ENCODE measurements around the gene DGCR6L. TPM values are rescaled to one million over a fixed set of nuclear protein-coding genes. Genes with fewer than 3 reads are reported as not detected.
"Not testable (repeated sequence)": the region's sequence is repeated elsewhere in the genome, so short reads cannot be mapped to it uniquely, and the experiment has no call there.

DGCR6L gene
- total and polyA plus RNA-seq, 2 of the 4 experiments (the other 2 are of a cell fraction) = 65.4 to 80.4 TPM

GRCh38 chr22:20267441-20268278 is 52.2 kb downstream of the DGCR6L start (continued):
- no peak for TF ChIP-seq MAFK (IDR thresholded peaks at IDR 0.05; ENCODE audit: low read depth, low read length)

GRCh38 chr22:20266667-20267440 is 53.0 kb downstream of the DGCR6L start:
- Histone ChIP-seq H2AFZ (replicated peaks; ENCODE audit: low read length, poor library complexity) (peak overlapping the region; percentile 51), H3K27me3 (ENCODE audit: control insufficient read depth, insufficient read depth, low read length) (peaks cover 27% of the 10 kb centered on the region)
- dilution Hi-C loops (cut with HindIII; ENCODE audit: low sequenced_read_pairs, unreplicated experiment); H3K9me3 ChIP-seq (ENCODE audit: control insufficient read depth, insufficient read depth, low read length); H3K4me1 ChIP-seq (ENCODE audit: control insufficient read depth, insufficient read depth, low read length); H3K27ac ChIP-seq (ENCODE audit: insufficient read depth, low read length); H3K23ac ChIP-seq (ENCODE audit: low read depth, low read length); H3K36me3 ChIP-seq (ENCODE audit: control insufficient read depth, insufficient read depth, low read length); H3K9ac ChIP-seq (ENCODE audit: low read depth, low read length); in situ Hi-C loops (cut with MboI; ENCODE audit: low sequenced_read_pairs); H3K4ac ChIP-seq (ENCODE audit: low read depth, low read length); ATAC-seq (ENCODE audit: low read depth); H3K79me1 ChIP-seq (ENCODE audit: low read depth in 1 of 2, low read length in 2 of 2); CTCF ChIA-PET; H2BK120ac ChIP-seq (ENCODE audit: low read depth, low read length); BruUV-seq (replicated peaks); H4K20me1 ChIP-seq (ENCODE audit: insufficient read depth, low read length); H4K91ac ChIP-seq (ENCODE audit: insufficient read depth, low read depth, low read length); POLR2A ChIA-PET (ENCODE audit: unreplicated experiment); H3K56ac ChIP-seq (ENCODE audit: extremely low read depth, insufficient read depth, low read length); H2BK20ac ChIP-seq (ENCODE audit: low read depth, low read length); H2BK15ac ChIP-seq (ENCODE audit: low read depth, low read length); H2AK9ac ChIP-seq (replicated peaks; ENCODE audit: low read depth, low read length, poor library complexity); H3K9me1 ChIP-seq (ENCODE audit: insufficient read depth, low read length); H4K5ac ChIP-seq (ENCODE audit: low read depth, low read length); H3K4me2 ChIP-seq (ENCODE audit: low read depth, low read length); DNase-seq; H3K14ac ChIP-seq (replicated peaks; ENCODE audit: low read depth, low read length); H3K18ac ChIP-seq (ENCODE audit: low read depth, low read length); H4K8ac ChIP-seq (ENCODE audit: low read depth in 2 of 2, low read length in 2 of 2); H3K4me3 ChIP-seq (ENCODE audit: insufficient read depth, low read depth, low read length); H2BK5ac ChIP-seq (ENCODE audit: low read depth, low read length, poor library complexity, severe bottlenecking); H2AK5ac ChIP-seq (ENCODE audit: low read depth, low read length): not testable (repeated sequence)
- peak; percentile 23; the same call in 1 of the 2 replicates for TF ChIP-seq CEBPB (IDR thresholded peaks at IDR 0.05; ENCODE audit: low read depth, low read length)
- intact Hi-C loops (cut with micrococcal nuclease) = loop anchor here (5.0 kb wide), 1 partner anchor 90 kb away; no protein-coding TSS in a partner anchor
- WGBS, 2 experiments (ENCODE audit: extremely low coverage in 2 of 2, insufficient read length in 1 of 2) = no CpG with 5 or more reads among the region's 33 CpGs

- H3K14ac ChIP-seq (replicated peaks; ENCODE audit: low read depth, low read length); H3K4me2 ChIP-seq (ENCODE audit: low read depth, low read length); H2AK5ac ChIP-seq (ENCODE audit: low read depth, low read length); H4K8ac ChIP-seq (ENCODE audit: low read depth in 2 of 2, low read length in 2 of 2); H4K5ac ChIP-seq (ENCODE audit: low read depth, low read length); H3K4me1 ChIP-seq (ENCODE audit: control insufficient read depth, insufficient read depth, low read length); H3K27ac ChIP-seq (ENCODE audit: insufficient read depth, low read length); H4K91ac ChIP-seq (ENCODE audit: insufficient read depth, low read depth, low read length); dilution Hi-C loops (cut with HindIII; ENCODE audit: low sequenced_read_pairs, unreplicated experiment); in situ Hi-C loops (cut with MboI; ENCODE audit: low sequenced_read_pairs); H3K9me1 ChIP-seq (ENCODE audit: insufficient read depth, low read length); POLR2A ChIA-PET (ENCODE audit: unreplicated experiment); H3K18ac ChIP-seq (ENCODE audit: low read depth, low read length); ATAC-seq (ENCODE audit: low read depth); H3K23ac ChIP-seq (ENCODE audit: low read depth, low read length); H3K4me3 ChIP-seq (ENCODE audit: insufficient read depth, low read depth, low read length); H2BK15ac ChIP-seq (ENCODE audit: low read depth, low read length); H2BK120ac ChIP-seq (ENCODE audit: low read depth, low read length); CTCF ChIA-PET; H4K20me1 ChIP-seq (ENCODE audit: insufficient read depth, low read length); H3K4ac ChIP-seq (ENCODE audit: low read depth, low read length); H2AFZ ChIP-seq (replicated peaks; ENCODE audit: low read length, poor library complexity); H2BK20ac ChIP-seq (ENCODE audit: low read depth, low read length); BruUV-seq (replicated peaks); H2BK5ac ChIP-seq (ENCODE audit: low read depth, low read length, poor library complexity, severe bottlenecking); H3K9ac ChIP-seq (ENCODE audit: low read depth, low read length); H3K79me1 ChIP-seq (ENCODE audit: low read depth in 1 of 2, low read length in 2 of 2); DNase-seq; H2AK9ac ChIP-seq (replicated peaks; ENCODE audit: low read depth, low read length, poor library complexity); H3K56ac ChIP-seq (ENCODE audit: extremely low read depth, insufficient read depth, low read length); H3K36me3 ChIP-seq (ENCODE audit: control insufficient read depth, insufficient read depth, low read length); H3K9me3 ChIP-seq (ENCODE audit: control insufficient read depth, insufficient read depth, low read length): not testable (repeated sequence)
- peaks cover 23% of the 10 kb centered on the region for H3K27me3 ChIP-seq (ENCODE audit: control insufficient read depth, insufficient read depth, low read length)
- WGBS, 2 experiments (ENCODE audit: extremely low coverage in 2 of 2, insufficient read length in 1 of 2) = 100% methylated on average over 3 of the region's 15 CpGs; no CpG with 5 or more reads in 1 of the 2 experiments
- intact Hi-C loops (cut with micrococcal nuclease) = loop anchor here (5.0 kb wide), 1 partner anchor 89 kb away; no protein-coding TSS in a partner anchor
These were observed 53.8 kb downstream of the DGCR6L start for GRCh38 chr22:20265772-20266666.
